NT2/D1 (cell line): ENCODE measurements around the gene L3MBTL3.

Experiments
- SUZ12 ChIP-seq: IDR thresholded peaks from 2 replicates; pipeline ENCODE4 v1.6.1; 2011; ENCODE audit not compliant: insufficient read length, insufficient read depth; ENCODE audit errors: extremely low read depth
- YY1 ChIP-seq: IDR thresholded peaks from 2 replicates; pipeline ENCODE4 v1.6.1; 2011; ENCODE audit not compliant: insufficient read length, insufficient read depth
- ZNF274 ChIP-seq: IDR thresholded peaks from 2 replicates; pipeline ENCODE4 v1.6.1; 2011; ENCODE audit warnings: mild to moderate bottlenecking, low read depth, low read length

DNA sequence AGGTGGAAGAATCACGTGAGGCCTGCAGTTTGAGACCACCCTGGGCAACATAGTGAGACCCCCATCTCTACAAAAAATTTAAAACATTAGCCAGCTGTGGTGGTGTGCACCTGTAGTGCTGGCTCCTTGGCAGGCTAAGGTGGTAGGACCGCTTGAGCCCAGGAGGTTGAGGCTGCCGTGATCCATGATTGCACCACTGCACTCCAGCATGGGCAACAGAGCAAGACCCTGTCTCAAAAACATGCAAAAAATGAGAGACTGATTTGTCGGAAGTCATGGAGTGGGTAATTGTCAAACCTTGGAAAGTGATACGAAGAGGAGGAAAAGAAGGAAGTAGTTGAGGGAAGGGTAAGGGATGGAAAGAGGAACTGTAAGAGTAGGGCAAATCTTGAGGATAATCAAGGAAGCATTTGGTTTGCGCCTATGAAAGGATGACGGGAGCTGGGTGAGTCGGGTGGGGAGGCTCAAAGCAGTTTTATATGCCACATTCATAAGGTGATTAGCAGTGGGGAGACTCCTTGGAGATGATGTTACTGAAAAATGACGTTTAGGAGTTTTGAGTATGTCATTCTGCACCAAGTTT is 14.5 kb downstream of the L3MBTL3 start:
- TF ChIP-seq YY1 (no peak), ZNF274 (no peak), SUZ12 (no peak)
